IMR-90 (cell line): ENCODE measurements around the gene ME1. TPM values are rescaled to one million over a fixed set of nuclear protein-coding genes. Genes with fewer than 3 reads are reported as not detected.

Source experiments
- ATAC-seq: fragments of 200-7000 bp; cut with Tn5 transposase; 2 replicates; pipeline ENCODE4 v1.9.1; 2020; ENCODE audit warnings: low read depth, mild to moderate bottlenecking, moderate library complexity
- BruUV-seq: library from RNA; stranded (reverse); fragments of 400-500 nt; replicated peaks from 2 replicates; lab custom pipeline; 2021; lab: Mats Ljungman, UMichigan
- CTCF ChIA-PET: fragments of 300-600 bp; formaldehyde crosslinking; extraction: SDS; loops from one replicate; lab custom pipeline; 2021; ENCODE audit warnings: antibody characterized with exemption; lab: Yijun Ruan, JAX
- POLR2A ChIA-PET: fragments of 300-600 bp; sonication (Branson Sonifier 250); formaldehyde crosslinking; loops from one replicate; lab custom pipeline; 2022; ENCODE audit warnings: antibody characterized with exemption; ENCODE audit not compliant: unreplicated experiment; lab: Charles Lee
- DNase-seq: peaks from one replicate; pipeline ENCODE4 v3.0.0; 2013
- H2AFZ ChIP-seq: replicated peaks from 2 replicates; pipeline ENCODE3; 2013; ENCODE audit warnings: low read length, mild to moderate bottlenecking; ENCODE audit not compliant: poor library complexity
- H2AK5ac ChIP-seq: 2 replicates; pipeline ENCODE4 v1.6.1; 2013; ENCODE audit warnings: low read depth, low read length, inconsistent platforms
- H2AK9ac ChIP-seq: replicated peaks from 2 replicates; pipeline ENCODE3; 2013; ENCODE audit warnings: mild to moderate bottlenecking, low read depth, low read length, moderate library complexity; ENCODE audit not compliant: poor library complexity
- H2BK120ac ChIP-seq: 2 replicates; pipeline ENCODE4 v1.6.1; 2013; ENCODE audit warnings: low read depth, low read length, inconsistent platforms
- H2BK15ac ChIP-seq: 3 replicates; pipeline ENCODE4 v1.6.1; 2013; ENCODE audit warnings: low read depth, low read length, inconsistent platforms
- H2BK20ac ChIP-seq: 2 replicates; pipeline ENCODE4 v1.6.1; 2013; ENCODE audit warnings: low read depth, mild to moderate bottlenecking, inconsistent platforms, low read length, moderate library complexity
- H2BK5ac ChIP-seq: 2 replicates; pipeline ENCODE4 v1.6.1; 2013; ENCODE audit warnings: mild to moderate bottlenecking, low read depth, low read length, inconsistent platforms; ENCODE audit not compliant: poor library complexity, severe bottlenecking
- H3K14ac ChIP-seq: replicated peaks from 2 replicates; pipeline ENCODE4 v1.6.1; 2013; ENCODE audit warnings: low read depth, low read length, inconsistent platforms
- H3K18ac ChIP-seq: 2 replicates; pipeline ENCODE4 v1.6.1; 2013; ENCODE audit warnings: low read depth, low read length, control low read depth
- H3K23ac ChIP-seq: 2 replicates; pipeline ENCODE4 v1.6.1; 2013; ENCODE audit warnings: low read depth, low read length, inconsistent platforms
- H3K27ac ChIP-seq: 2 replicates; pipeline ENCODE4 v1.5.1; 2013; ENCODE audit warnings: mild to moderate bottlenecking, control low read depth, low read length; ENCODE audit not compliant: insufficient read depth
- H3K27me3 ChIP-seq: 2 replicates; pipeline ENCODE4 v1.6.1; 2013; ENCODE audit warnings: low read length; ENCODE audit not compliant: control insufficient read depth, insufficient read depth
- H3K36me3 ChIP-seq: 2 replicates; pipeline ENCODE4 v1.6.1; 2013; ENCODE audit warnings: low read length, mixed read lengths; ENCODE audit not compliant: control insufficient read depth, insufficient read depth
- H3K4ac ChIP-seq: 2 replicates; pipeline ENCODE4 v1.6.1; 2013; ENCODE audit warnings: low read depth, low read length, inconsistent platforms
- H3K4me1 ChIP-seq: 2 replicates; pipeline ENCODE4 v1.6.1; 2013; ENCODE audit warnings: low read length, mixed read lengths; ENCODE audit not compliant: control insufficient read depth, insufficient read depth
- H3K4me2 ChIP-seq: 2 replicates; pipeline ENCODE4 v1.6.1; 2013; ENCODE audit warnings: low read depth, mild to moderate bottlenecking, control low read depth, low read length, moderate library complexity
- H3K4me3 ChIP-seq: 2 replicates; pipeline ENCODE4 v1.5.1; 2013; ENCODE audit warnings: low read depth, mild to moderate bottlenecking, control low read depth, low read length, moderate library complexity; ENCODE audit not compliant: insufficient read depth
- H3K56ac ChIP-seq: 2 replicates; pipeline ENCODE4 v1.6.1; 2013; ENCODE audit warnings: low read length, inconsistent platforms; ENCODE audit not compliant: insufficient read depth; ENCODE audit errors: extremely low read depth
- H3K79me1 ChIP-seq, 2 experiments: 2 replicates each; pipeline ENCODE4 v1.6.1; 2013; ENCODE audit warnings: low read length in 2 of 2, inconsistent platforms in 1 of 2, low read depth in 1 of 2
- H3K9ac ChIP-seq: 2 replicates; pipeline ENCODE4 v1.6.1; 2013; ENCODE audit warnings: low read depth, low read length, control low read depth
- H3K9me1 ChIP-seq: 2 replicates; pipeline ENCODE4 v1.6.1; 2013; ENCODE audit warnings: low read length, inconsistent platforms; ENCODE audit not compliant: insufficient read depth
- H3K9me3 ChIP-seq: 2 replicates; pipeline ENCODE4 v1.6.1; 2013; ENCODE audit warnings: low read length; ENCODE audit not compliant: control insufficient read depth, insufficient read depth
- H4K20me1 ChIP-seq: 2 replicates; pipeline ENCODE4 v1.6.1; 2013; ENCODE audit warnings: low read length, inconsistent platforms; ENCODE audit not compliant: insufficient read depth
- H4K5ac ChIP-seq: 2 replicates; pipeline ENCODE4 v1.6.1; 2013; ENCODE audit warnings: mild to moderate bottlenecking, low read depth, low read length, control low read depth
- H4K8ac ChIP-seq, 2 experiments: 2 replicates each; pipeline ENCODE4 v1.6.1; 2013; ENCODE audit warnings: low read depth in 2 of 2, low read length in 2 of 2, control low read depth in 1 of 2, inconsistent platforms in 1 of 2
- H4K91ac ChIP-seq: 2 replicates; pipeline ENCODE4 v1.6.1; 2013; ENCODE audit warnings: low read depth, low read length, inconsistent platforms; ENCODE audit not compliant: insufficient read depth
- BHLHE40 ChIP-seq: fragments of 150-350 bp; IDR thresholded peaks from 2 replicates; pipeline ENCODE4 v1.6.1; 2016; ENCODE audit warnings: mild to moderate bottlenecking, low read depth, low read length
- CEBPB ChIP-seq: IDR thresholded peaks from 2 replicates; pipeline ENCODE4 v1.6.1; 2012; ENCODE audit warnings: low read depth, low read length, improper control_type of control experiment
- CHD1 ChIP-seq: IDR thresholded peaks from 2 replicates; pipeline ENCODE4 v1.6.1; 2012; ENCODE audit warnings: low read depth, low read length, improper control_type of control experiment
- MAZ ChIP-seq: IDR thresholded peaks from 2 replicates; pipeline ENCODE4 v1.6.1; 2012; ENCODE audit warnings: low read depth, mild to moderate bottlenecking, low read length, improper control_type of control experiment, moderate library complexity, borderline replicate concordance
- MXI1 ChIP-seq: IDR thresholded peaks from 2 replicates; pipeline ENCODE4 v1.6.1; 2012; ENCODE audit warnings: low read depth, mild to moderate bottlenecking, low read length, moderate library complexity, borderline replicate concordance
- NFE2L2 ChIP-seq: fragments of 150-350 bp; IDR thresholded peaks from 2 replicates; pipeline ENCODE4 v1.6.1; 2016; ENCODE audit warnings: low read depth, mild to moderate bottlenecking, low read length
- RCOR1 ChIP-seq: IDR thresholded peaks from 2 replicates; pipeline ENCODE4 v1.6.1; 2012; ENCODE audit warnings: mild to moderate bottlenecking, low read length, improper control_type of control experiment; ENCODE audit not compliant: insufficient replicate concordance
- WGBS, 2 experiments: methylation state at CpG; one replicate each; pipeline versions ENCODE4 v1.1.5 to v1.1.7; 2013; ENCODE audit warnings: missing lambda C conversion rate in 2 of 2; ENCODE audit not compliant: insufficient read length in 1 of 2; ENCODE audit errors: extremely low coverage in 2 of 2; 5-methylcytosine and 5-hydroxymethylcytosine counted together
- dilution Hi-C: fragments of 300-500 bp; cut with HindIII; formaldehyde crosslinking; loops from one replicate; pipeline ENCODE4 v1.14.3; 2018; ENCODE audit warnings: low sequenced_read_pairs; ENCODE audit not compliant: unreplicated experiment
- in situ Hi-C: fragments of 300-500 bp; cut with MboI; formaldehyde crosslinking; loops from 3 replicates; pipeline ENCODE4 v1.14.3; 2019; ENCODE audit warnings: low sequenced_read_pairs, inconsistent platforms, mixed read lengths
- intact Hi-C: fragments of 100-400 bp; cut with micrococcal nuclease; formaldehyde crosslinking; loops from 2 replicates; pipeline ENCODE4 v1.10.0; 2022
- polyA plus RNA-seq, 3 experiments: library from polyadenylated mRNA; depleted of rRNA; stranded (reverse); fragments of >200 nt; gene quantifications; 2 replicates each; pipeline ENCODE4 v1.2.3, GENCODE V29; 2012; ENCODE audit warnings: low replicate concordance in 1 of 3
- total RNA-seq: library from RNA; depleted of rRNA; stranded (reverse); fragments of >200 nt; gene quantifications from 2 replicates; pipeline ENCODE4 v1.2.3, GENCODE V29; 2012

ME1 gene
- total and polyA plus RNA-seq, 2 of the 4 experiments (the other 2 are of a cell fraction) = 21.5 to 24.4 TPM

- TF ChIP-seq CHD1 (no peak), BHLHE40 (no peak)
These were observed 12.8 kb downstream of the ME1 start (continued) for GRCh38 chr6:83417880-83418663.

DNA sequence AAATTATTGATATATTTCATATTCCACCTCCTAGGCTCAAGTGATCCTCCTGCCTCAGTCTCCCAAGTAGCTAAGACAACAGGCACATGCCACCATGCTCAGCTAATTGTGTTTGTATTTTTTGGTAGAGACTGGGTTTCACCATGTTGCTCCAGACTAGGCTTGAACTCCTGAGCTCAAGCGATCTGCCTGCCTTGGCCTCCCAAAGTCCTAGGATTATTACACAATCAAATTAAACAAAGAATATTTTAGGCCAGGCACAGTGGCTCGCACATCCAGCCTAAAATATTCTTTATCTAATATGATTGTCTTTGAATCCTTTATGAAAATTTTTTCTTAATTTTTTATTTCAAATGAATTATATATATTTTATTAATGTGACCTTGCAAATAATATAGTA is 17.8 kb downstream of the ME1 start:
- dilution Hi-C loops (no loop called here), in situ Hi-C loops (no loop called here), intact Hi-C loops (no loop called here)
- H3K9me1 ChIP-seq = peaks cover 3% of the 10 kb centered on the region; the same call in 1 of the 2 replicates
- no peaks in the 10 kb centered on the region for H3K36me3 ChIP-seq
- no peak for DNase-seq
- no peak overlapping the region for H2BK20ac ChIP-seq
- no peak overlapping the region for H4K8ac ChIP-seq
- H3K56ac ChIP-seq = no peak overlapping the region
- H2BK15ac ChIP-seq = no peak overlapping the region
- no peak overlapping the region for H3K4ac ChIP-seq
- peaks cover 3% of the 10 kb centered on the region; the same call in 1 of the 2 replicates for H4K20me1 ChIP-seq
- H2BK5ac ChIP-seq = no peak overlapping the region
- no peak overlapping the region for H3K9ac ChIP-seq
- H3K18ac ChIP-seq = no peak overlapping the region
- H4K5ac ChIP-seq = no peak overlapping the region
- no peak overlapping the region for H4K91ac ChIP-seq
- H3K27me3 ChIP-seq = no peaks in the 10 kb centered on the region
- no peak overlapping the region for H3K23ac ChIP-seq
- TF ChIP-seq NFE2L2 = no peak
- no peak for TF ChIP-seq MAZ
- TF ChIP-seq MXI1 = no peak
- TF ChIP-seq RCOR1 = no peak
- TF ChIP-seq CEBPB = no peak
- no peak for TF ChIP-seq CHD1
- H2BK120ac ChIP-seq = no peak overlapping the region
- CTCF ChIA-PET = interaction anchor here (0.6 kb wide), 1 partner anchor 192 kb away, joined by 3 read pairs; no protein-coding TSS in a partner anchor
- H2AK9ac ChIP-seq = no peak overlapping the region
- no TSS peak for BruUV-seq
- POLR2A ChIA-PET = no interaction called here
- no peak for ATAC-seq
- H3K4me2 ChIP-seq = no peak overlapping the region
- H2AFZ ChIP-seq = no peak overlapping the region
- H3K4me1 ChIP-seq = 0 out of 2 replicates have a peak, but pooled peaks cover under 1% of the 10 kb centered on the region
- no peaks in the 10 kb centered on the region for H3K9me3 ChIP-seq
- no peak overlapping the region for H3K27ac ChIP-seq
- H3K14ac ChIP-seq = no peak overlapping the region
- H3K4me3 ChIP-seq = no peak overlapping the region
- H2AK5ac ChIP-seq = no peak overlapping the region
- no CpG with 5 or more reads among the region's 2 CpGs for WGBS, 2 experiments
- peaks cover 13 to 33% of the 10 kb centered on the region in 2 experiments; a peak in 3 of 4 replicates for H3K79me1 ChIP-seq
